DMS53 treated with DMSO at 0.1 percent for 48 hours (cell line): ENCODE data around the gene AP3D1.
"Not testable (repeated sequence)": the region's sequence is repeated elsewhere in the genome, so short reads cannot be mapped to it uniquely, and the experiment has no call there.

Experiments used
- DNase-seq: peaks from one replicate; lab custom pipeline; 2025; ENCODE audit not compliant: unreplicated experiment; lab: John Stamatoyannopoulos, UW

The AP3D1 gene

GRCh38 chr19:2151339-2152229 lies at the start of gene AP3D1:
Gene AP3D1, minus strand, starts transcription at chr19:2151566. Its CDS starts 232 bp downstream, at chr19:2151334.
- DNase-seq, result peak; percentile 91

- DNase-seq, result not testable (repeated sequence)
These were observed 49.4 kb upstream of the AP3D1 start for GRCh38 chr19:2200624-2201294.

- no peak for DNase-seq
These were observed 48.7 kb upstream of the AP3D1 start for GRCh38 chr19:2199861-2200623.

GRCh38 chr19:2199215-2199614 lies 47.8 kb upstream of the AP3D1 start:
- no peak for DNase-seq

- DNase-seq, result no peak
These were observed 47.0 kb upstream of the AP3D1 start for GRCh38 chr19:2198317-2198716.

- no peak for DNase-seq
These were observed 45.9 kb upstream of the AP3D1 start for GRCh38 chr19:2197270-2197669.

- DNase-seq, result no peak
These were observed 44.5 kb upstream of the AP3D1 start for GRCh38 chr19:2195914-2196313.

- no peak for DNase-seq
These were observed 44.0 kb upstream of the AP3D1 start for GRCh38 chr19:2195361-2195760.

GRCh38 chr19:2194513-2195078 lies 43.2 kb upstream of the AP3D1 start:
- DNase-seq, result no peak

GRCh38 chr19:2193807-2194206 lies 42.4 kb upstream of the AP3D1 start:
- DNase-seq, result no peak

GRCh38 chr19:2192862-2193261 lies 41.5 kb upstream of the AP3D1 start:
- DNase-seq, result no peak

- no peak for DNase-seq
These were observed 40.3 kb upstream of the AP3D1 start for GRCh38 chr19:2191456-2192310.

GRCh38 chr19:2190848-2191455 lies 39.6 kb upstream of the AP3D1 start:
- DNase-seq, result no peak

- DNase-seq, result no peak
These were observed 38.5 kb upstream of the AP3D1 start for GRCh38 chr19:2189880-2190279.

GRCh38 chr19:2188708-2189385 lies 37.5 kb upstream of the AP3D1 start:
- no peak for DNase-seq

GRCh38 chr19:2187159-2187558 lies 35.8 kb upstream of the AP3D1 start:
- DNase-seq, result no peak

- DNase-seq, result no peak
These were observed 34.9 kb upstream of the AP3D1 start for GRCh38 chr19:2186071-2186846.

GRCh38 chr19:2185734-2186070 lies 34.3 kb upstream of the AP3D1 start:
- DNase-seq, result no peak
